Right lobe of liver (tissue), 6 donors: Measurements from ENCODE around the gene NAA30. TPM values are rescaled to one million over a fixed set of nuclear protein-coding genes. Genes with fewer than 3 reads are reported as not detected.

Experiments used
- ATAC-seq, 4 donors: fragments of 200-7000 bp; cut with Tn5 transposase; one replicate each; pipeline ENCODE4 v1.9.1; 2020; ENCODE audit warnings: mild to moderate bottlenecking in 4 of 4, moderate library complexity in 4 of 4
- DNase-seq, 3 donors: peaks; one replicate each; pipeline ENCODE4 v3.0.0-alpha.2; 2020
- H3K27ac ChIP-seq, 3 donors: fragments of 200-600 bp; one replicate each; pipeline ENCODE4 v1.8.0; 2022
- H3K27me3 ChIP-seq, 2 donors: fragments of 200-600 bp; one replicate each; pipeline ENCODE4 v1.8.0; 2022
- H3K36me3 ChIP-seq, 4 donors: fragments of 200-600 bp; sonication (generic) in 1 of 4; one replicate each; pipeline versions ENCODE4 v1.5.1 to v1.8.0; 2017 to 2022; ENCODE audit warnings: control low read depth in 1 of 4
- H3K4me1 ChIP-seq, 4 donors: fragments of 200-600 bp; sonication (generic) in 1 of 4; one replicate each; pipeline versions ENCODE4 v1.5.1 to v1.8.0; 2017 to 2022; ENCODE audit warnings: control low read depth in 1 of 4
- H3K4me3 ChIP-seq, 3 donors: fragments of 200-600 bp; one replicate each; pipeline ENCODE4 v1.8.0; 2022
- H3K9me3 ChIP-seq, 4 donors: fragments of 200-600 bp; sonication (generic) in 1 of 4; one replicate each; pipeline versions ENCODE4 v1.5.1 to v1.8.0; 2017 to 2022; ENCODE audit warnings: control low read depth in 1 of 4
- CTCF ChIP-seq, 4 donors: fragments of 200-600 bp in 3 of 4; fragments of 450-650 bp in 1 of 4; IDR thresholded peaks; one replicate each; pipeline versions ENCODE4 v1.5.1 to v1.8.0; 2016 to 2022; ENCODE audit warnings: antibody characterized with exemption in 4 of 4, mild to moderate bottlenecking in 2 of 4
- POLR2A ChIP-seq: fragments of 450-650 bp; IDR thresholded peaks from one replicate; pipeline ENCODE4 v1.6.1; 2017; ENCODE audit warnings: antibody characterized with exemption, mild to moderate bottlenecking
- WGBS: methylation state at CpG from one replicate; pipeline ENCODE4 v1.1.6; 2018; ENCODE audit warnings: low coverage, low lambda C conversion rate; ENCODE audit not compliant: insufficient coverage; ENCODE audit errors: missing lambda C conversion rate; 5-methylcytosine and 5-hydroxymethylcytosine counted together
- intact Hi-C, 2 donors: fragments of 100-400 bp; cut with DNase I; formaldehyde crosslinking; loops; one replicate each; pipeline versions ENCODE4 v1.11.2 to v1.14.1; 2022
- total RNA-seq, 6 experiments: library from RNA; depleted of rRNA in 2 of 6; stranded (reverse); fragments of >200 nt in 2 of 6; fragmentation: NEBNext Ultra II Directional in 3 of 6; extraction: Animal tissue kit (Norgen Biotek cat#: 25700) in 3 of 6; gene quantifications; one replicate each; pipeline versions ENCODE4 v1.1.0 to v1.2.4, GENCODE V29; 2016 to 2023
- donor health status: DM: no; HTN: yes; CAD: no.
- donor health status: DM: no; HTN: no; CAD: no.
- donor health status: DM: no; HTN: no; CAD: no.
- donor health status: DM: no; HTN: yes; CAD: no.
- donor health status: DM: no; HTN: yes; CAD: no.

NAA30 gene
- total RNA-seq, 6 experiments from 2014 or later = 10.5 to 17.1 (median 13.5) TPM

- Histone ChIP-seq H3K4me1 (peaks cover 0 to 22% (median 3%) of the 10 kb centered on the region in 4 donors), H3K27ac (peak overlapping the region; percentile 79 to 85 (median 83)), H3K9me3 (no peaks in the 10 kb centered on the region), H3K36me3 (no peaks in the 10 kb centered on the region), H3K27me3 (no peaks in the 10 kb centered on the region), H3K4me3 (peak overlapping the region; percentile 82 to 89 (median 87))
- 6% methylated on average over 20 of the region's 23 CpGs for WGBS
- DNase-seq (no peak), ATAC-seq (peak in 1 of 4 donors; percentile 7)
- intact Hi-C loops = no loop called here
- TF ChIP-seq CTCF (IDR thresholded peaks at IDR 0.05) = no peak
- no peak for TF ChIP-seq POLR2A
These were observed 1.3 kb downstream of the NAA30 start for GRCh38 chr14:57391517-57392195.

- Histone ChIP-seq H3K27ac (no peak overlapping the region), H3K4me1 (peaks cover 0 to 22% (median 3%) of the 10 kb centered on the region in 4 donors), H3K4me3 (no peak overlapping the region), H3K9me3 (no peaks in the 10 kb centered on the region), H3K36me3 (no peaks in the 10 kb centered on the region), H3K27me3 (no peaks in the 10 kb centered on the region)
- TF ChIP-seq POLR2A = no peak
- TF ChIP-seq CTCF (IDR thresholded peaks at IDR 0.05) = no peak
- intact Hi-C loops = no loop called here
- DNase-seq = no peak
- no peak for ATAC-seq
These were observed 2.4 kb downstream of the NAA30 start for GRCh38 chr14:57392830-57393229.

GRCh38 chr14:57400556-57401494 lies 10.4 kb downstream of the NAA30 start:
- Histone ChIP-seq H3K4me1 (peaks cover 0 to 16% (median 6%) of the 10 kb centered on the region in 4 donors), H3K36me3 (peaks cover 0 to 10% (median 0%) of the 10 kb centered on the region in 4 donors), H3K27me3 (no peaks in the 10 kb centered on the region), H3K4me3 (no peak overlapping the region), H3K9me3 (no peaks in the 10 kb centered on the region), H3K27ac (no peak overlapping the region)
- TF ChIP-seq POLR2A = no peak
- TF ChIP-seq CTCF (IDR thresholded peaks at IDR 0.05) = no peak
- DNase-seq (no peak), ATAC-seq (no peak)
- WGBS = 78% methylated on average over 4 of the region's 4 CpGs
- intact Hi-C loops = no loop called here

GRCh38 chr14:57401501-57401900 lies 11.1 kb downstream of the NAA30 start:
- H3K36me3 ChIP-seq = peaks cover 0 to 10% (median 0%) of the 10 kb centered on the region in 4 donors
- H3K27ac ChIP-seq = no peak overlapping the region
- intact Hi-C loops = no loop called here
- H3K4me1 ChIP-seq = peaks cover 0 to 16% (median 6%) of the 10 kb centered on the region in 4 donors
- no peak overlapping the region for H3K4me3 ChIP-seq
- ATAC-seq (peak in 2 of 4 donors; percentile 30 to 31), DNase-seq (no peak)
- no peaks in the 10 kb centered on the region for H3K27me3 ChIP-seq
- H3K9me3 ChIP-seq = no peaks in the 10 kb centered on the region
- TF ChIP-seq CTCF (IDR thresholded peaks at IDR 0.05) (no peak), POLR2A (no peak)
- 33% methylated on average over 2 of the region's 2 CpGs for WGBS
